Measurements from ENCODE around the gene LRRC4B. TPM values are rescaled to one million over a fixed set of nuclear protein-coding genes. Genes with fewer than 3 reads are reported as not detected.

The LRRC4B gene
- total RNA-seq, 1 donor from 2014 or later, result 4.7 TPM

Other genes starting within 250 kb of the LRRC4B start
- gene KCNC3, start 239.1 kb downstream of the LRRC4B start, total RNA-seq, result 22.4 TPM
- gene NAPSA, start 202.8 kb downstream of the LRRC4B start, total RNA-seq, result 1.1 TPM
- gene NR1H2, start 192.0 kb downstream of the LRRC4B start, total RNA-seq, result 64.5 TPM
- 17.0 TPM for gene POLD1, start 184.1 kb downstream of the LRRC4B start, total RNA-seq
- 0.96 TPM for gene SPIB, start 149.5 kb downstream of the LRRC4B start, total RNA-seq
- 0.52 TPM for gene MYBPC2, start 135.5 kb downstream of the LRRC4B start, total RNA-seq
- 94.0 TPM for gene EMC10, start 91.9 kb downstream of the LRRC4B start, total RNA-seq
- 1.9 TPM for gene GARIN5A, start 91.6 kb downstream of the LRRC4B start, total RNA-seq
- 26.6 TPM for gene JOSD2, start 57.2 kb downstream of the LRRC4B start, total RNA-seq
- not detected for gene ASPDH, start 54.5 kb downstream of the LRRC4B start, total RNA-seq
- gene SYT3, start 71.4 kb upstream of the LRRC4B start, total RNA-seq, result 0.96 TPM
- gene C19orf81, start 81.0 kb upstream of the LRRC4B start, total RNA-seq, result 1.6 TPM
- gene SHANK1, start 151.4 kb upstream of the LRRC4B start, total RNA-seq, result 0.29 TPM
- 8.1 TPM for gene CLEC11A, start 154.9 kb upstream of the LRRC4B start, total RNA-seq
- gene GPR32, start 202.0 kb upstream of the LRRC4B start, total RNA-seq, result not detected
- not detected for gene ACP4, start 222.0 kb upstream of the LRRC4B start, total RNA-seq